ENCODE data around the gene SMIM36.
"Not testable (repeated sequence)": the region's sequence is repeated elsewhere in the genome, so short reads cannot be mapped to it uniquely, and the experiment has no call there.

SMIM36 gene

DNA sequence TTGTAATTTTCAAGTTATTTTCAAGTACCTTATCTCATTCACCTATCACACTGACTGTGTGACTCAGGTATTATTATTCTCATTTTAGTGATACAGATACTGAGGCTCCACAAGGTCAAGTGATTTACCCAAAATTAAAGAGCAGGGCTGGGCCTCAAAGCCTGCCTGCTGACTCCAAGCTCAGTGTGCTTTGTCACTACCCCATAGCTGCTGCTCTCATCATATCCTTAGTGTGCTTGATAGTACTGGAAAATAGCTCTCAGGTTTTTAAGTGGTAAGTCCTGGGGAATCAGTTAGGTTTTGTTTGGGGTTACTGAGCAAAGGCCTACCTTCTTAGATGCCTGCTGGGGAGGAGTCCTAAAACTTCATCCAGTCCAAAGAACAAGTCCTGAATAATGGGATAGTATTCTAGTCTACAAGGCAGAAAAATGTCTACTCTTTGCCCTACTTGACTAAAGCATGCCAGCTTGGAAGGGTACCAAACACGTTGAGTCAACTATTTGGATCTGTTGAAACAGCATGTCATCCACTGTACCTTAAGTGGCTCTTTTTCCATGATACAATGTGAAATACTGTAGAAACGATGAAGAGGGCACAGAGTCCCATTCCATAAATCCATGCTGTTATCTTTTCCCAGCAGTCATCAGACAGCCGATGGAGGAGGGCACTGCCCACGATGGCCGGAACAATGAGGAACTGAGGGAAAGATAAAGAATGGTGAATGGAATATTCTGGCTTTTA lies 100.4 kb downstream of the SMIM36 start:
- DNase-seq: no peak

- no peak for DNase-seq
Measured at GRCh38 chr17:55409030-55409800, 102.0 kb downstream of the SMIM36 start.

- DNase-seq: no peak
Measured at GRCh38 chr17:55407641-55408566, 103.3 kb downstream of the SMIM36 start.

GRCh38 chr17:55405600-55405999 lies 105.7 kb downstream of the SMIM36 start:
- no peak for DNase-seq

- DNase-seq: not testable (repeated sequence)
Measured at GRCh38 chr17:55404197-55404596, 107.1 kb downstream of the SMIM36 start.

DNA sequence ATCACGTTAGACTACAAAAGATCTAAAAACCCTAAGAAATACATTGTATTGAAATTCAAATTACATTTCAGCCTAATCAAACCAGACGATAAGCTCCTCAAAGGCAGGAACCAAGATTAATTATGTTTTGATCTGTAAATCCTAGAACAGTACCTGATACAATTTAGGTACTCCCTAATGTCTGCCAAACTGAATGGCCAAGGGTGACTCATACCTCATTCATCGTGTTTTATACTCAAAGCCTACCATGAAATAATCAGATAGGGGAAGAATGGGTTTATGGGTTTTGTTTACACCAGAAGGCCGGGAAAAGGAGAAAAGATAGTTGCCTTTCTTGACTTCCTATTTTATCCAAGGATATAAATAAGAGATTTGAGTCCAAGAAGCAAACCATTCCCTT lies 108.9 kb downstream of the SMIM36 start:
- no peak for DNase-seq
